NOMO-1 (cell line): ENCODE data around the gene BRS3.

Source experiments
- DNase-seq, 2 experiments: peaks; one replicate each; lab custom pipeline; 2025; ENCODE audit not compliant: unreplicated experiment in 2 of 2; lab: John Stamatoyannopoulos, UW

The BRS3 gene

GRCh38 chrX:136493011-136493410, 5.3 kb downstream of the BRS3 start:
- DNase-seq = peak in 1 of 2 experiments; percentile 33

- peak; percentile 56 to 87 for DNase-seq
Measured at GRCh38 chrX:136495043-136495442, 7.3 kb downstream of the BRS3 start.

DNA sequence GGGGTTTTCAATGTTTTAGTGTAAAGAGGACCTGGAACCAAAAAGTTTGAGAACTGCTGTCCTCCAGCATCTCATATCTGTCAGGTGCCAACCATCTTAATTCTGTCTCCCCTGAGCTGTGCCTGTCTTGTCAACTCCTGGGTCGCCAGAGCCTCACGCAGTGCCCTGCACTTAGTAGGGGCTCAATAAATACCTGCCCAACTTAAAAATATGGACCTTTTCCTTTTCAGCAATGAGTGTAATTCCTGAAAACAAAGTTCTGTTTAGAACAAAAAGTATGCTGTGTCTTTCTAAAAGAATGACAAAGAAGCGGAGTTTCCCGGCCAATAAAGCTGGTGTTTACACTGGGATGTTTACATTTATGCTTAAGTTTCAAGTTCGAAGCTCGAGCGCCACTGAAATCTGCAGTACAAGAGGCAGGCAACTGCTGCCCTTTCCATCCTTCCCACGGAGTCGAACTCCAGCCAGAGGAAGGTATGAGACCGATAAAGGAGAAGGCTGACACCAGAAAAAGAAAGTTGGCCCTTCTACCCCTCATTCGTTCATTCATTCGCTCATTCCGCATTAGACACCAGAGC, 8.5 kb downstream of the BRS3 start:
- DNase-seq = no peak

GRCh38 chrX:136496764-136497555, 9.2 kb downstream of the BRS3 start:
- DNase-seq = peak; percentile 80 to 91

- DNase-seq = no peak
Measured at GRCh38 chrX:136497556-136498052, 9.9 kb downstream of the BRS3 start, which contains the start of gene HTATSF1. Gene HTATSF1 (plus strand): TSS chrX:136497592. CDS start chrX:136497685, 93 bp downstream.

- DNase-seq = no peak
Measured at GRCh38 chrX:136519069-136519468, 31.3 kb downstream of the BRS3 start.

- no peak for DNase-seq
Measured at GRCh38 chrX:136523770-136524169, 36.0 kb downstream of the BRS3 start.

GRCh38 chrX:136525738-136526606, 38.2 kb downstream of the BRS3 start:
- DNase-seq = no peak

DNA sequence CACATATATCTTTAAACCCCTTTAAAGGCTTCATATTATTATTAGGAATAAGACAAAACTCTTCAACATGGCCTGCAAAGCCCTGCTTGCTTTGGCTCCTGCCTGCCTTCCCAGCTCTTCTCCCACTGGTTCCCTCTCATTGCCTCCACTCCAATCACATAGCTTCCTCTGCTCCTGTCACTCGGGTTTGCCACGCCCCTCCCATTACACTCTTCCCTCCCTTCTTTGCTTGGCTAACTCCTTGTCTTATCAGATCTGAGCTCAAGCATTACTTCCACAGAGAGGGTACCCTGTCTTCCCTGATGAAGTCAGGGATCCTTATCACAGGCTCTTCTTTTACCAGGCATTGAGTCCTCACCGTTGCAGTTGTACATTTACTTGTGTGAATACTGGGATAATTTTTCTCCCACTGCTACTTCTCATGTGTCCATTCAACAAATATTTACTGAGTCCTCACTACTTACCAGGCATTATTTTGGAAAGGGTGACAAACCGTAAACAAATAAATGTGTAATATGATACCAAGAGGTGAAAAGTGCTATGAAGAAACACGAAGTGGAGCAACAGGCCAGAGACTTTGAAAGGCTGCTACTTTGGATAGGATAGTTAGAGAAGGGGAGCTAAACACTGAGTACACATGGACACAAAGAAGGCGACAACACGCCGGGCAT, 41.0 kb downstream of the BRS3 start:
- no peak for DNase-seq

GRCh38 chrX:136529795-136530194, 42.0 kb downstream of the BRS3 start:
- no peak for DNase-seq

GRCh38 chrX:136531951-136532350, 44.2 kb downstream of the BRS3 start, which contains the start of gene VGLL1:
Gene VGLL1 (plus strand): TSS chrX:136532215. CDS start chrX:136536021, 3,806 bp downstream.
- DNase-seq = no peak

GRCh38 chrX:136534131-136534530, 46.4 kb downstream of the BRS3 start:
- DNase-seq = no peak

GRCh38 chrX:136538811-136539210, 51.1 kb downstream of the BRS3 start:
- no peak for DNase-seq

- DNase-seq = no peak
Measured at GRCh38 chrX:136540226-136540625, 52.5 kb downstream of the BRS3 start.

- no peak for DNase-seq
Measured at GRCh38 chrX:136541294-136541693, 53.5 kb downstream of the BRS3 start.

- DNase-seq = no peak
Measured at GRCh38 chrX:136542281-136542680, 54.5 kb downstream of the BRS3 start.
